Retinal pigment epithelial cell (primary cell): ENCODE results near the gene TRIM8.
A peak's percentile ranks its signal among the peaks of the same experiment; 100 is the strongest.

Source experiments
- DNase-seq: peaks from one replicate; pipeline ENCODE4 v3.0.0-alpha.2; 2010; ENCODE audit warnings: low read depth
- H3K4me3 ChIP-seq: 2 replicates; pipeline ENCODE4 v1.5.1; 2011; ENCODE audit warnings: mild to moderate bottlenecking, low read length, control low read depth, moderate library complexity
- TF ChIP-seq, protein P1 (sequence below): conservative IDR thresholded peaks from 2 replicates; pipeline ENCODE4 v1.5.1; 2011; ENCODE audit warnings: low read depth, low read length, control low read depth, inconsistent platforms

Gene TRIM8

GRCh38 chr10:102615361-102615760 lies 28.9 kb upstream of the TRIM8 start:
- TF ChIP-seq, protein P1, sequence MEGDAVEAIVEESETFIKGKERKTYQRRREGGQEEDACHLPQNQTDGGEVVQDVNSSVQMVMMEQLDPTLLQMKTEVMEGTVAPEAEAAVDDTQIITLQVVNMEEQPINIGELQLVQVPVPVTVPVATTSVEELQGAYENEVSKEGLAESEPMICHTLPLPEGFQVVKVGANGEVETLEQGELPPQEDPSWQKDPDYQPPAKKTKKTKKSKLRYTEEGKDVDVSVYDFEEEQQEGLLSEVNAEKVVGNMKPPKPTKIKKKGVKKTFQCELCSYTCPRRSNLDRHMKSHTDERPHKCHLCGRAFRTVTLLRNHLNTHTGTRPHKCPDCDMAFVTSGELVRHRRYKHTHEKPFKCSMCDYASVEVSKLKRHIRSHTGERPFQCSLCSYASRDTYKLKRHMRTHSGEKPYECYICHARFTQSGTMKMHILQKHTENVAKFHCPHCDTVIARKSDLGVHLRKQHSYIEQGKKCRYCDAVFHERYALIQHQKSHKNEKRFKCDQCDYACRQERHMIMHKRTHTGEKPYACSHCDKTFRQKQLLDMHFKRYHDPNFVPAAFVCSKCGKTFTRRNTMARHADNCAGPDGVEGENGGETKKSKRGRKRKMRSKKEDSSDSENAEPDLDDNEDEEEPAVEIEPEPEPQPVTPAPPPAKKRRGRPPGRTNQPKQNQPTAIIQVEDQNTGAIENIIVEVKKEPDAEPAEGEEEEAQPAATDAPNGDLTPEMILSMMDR, result peak; percentile 67
- DNase-seq, result no peak
- no peak overlapping the region for H3K4me3 ChIP-seq

DNA sequence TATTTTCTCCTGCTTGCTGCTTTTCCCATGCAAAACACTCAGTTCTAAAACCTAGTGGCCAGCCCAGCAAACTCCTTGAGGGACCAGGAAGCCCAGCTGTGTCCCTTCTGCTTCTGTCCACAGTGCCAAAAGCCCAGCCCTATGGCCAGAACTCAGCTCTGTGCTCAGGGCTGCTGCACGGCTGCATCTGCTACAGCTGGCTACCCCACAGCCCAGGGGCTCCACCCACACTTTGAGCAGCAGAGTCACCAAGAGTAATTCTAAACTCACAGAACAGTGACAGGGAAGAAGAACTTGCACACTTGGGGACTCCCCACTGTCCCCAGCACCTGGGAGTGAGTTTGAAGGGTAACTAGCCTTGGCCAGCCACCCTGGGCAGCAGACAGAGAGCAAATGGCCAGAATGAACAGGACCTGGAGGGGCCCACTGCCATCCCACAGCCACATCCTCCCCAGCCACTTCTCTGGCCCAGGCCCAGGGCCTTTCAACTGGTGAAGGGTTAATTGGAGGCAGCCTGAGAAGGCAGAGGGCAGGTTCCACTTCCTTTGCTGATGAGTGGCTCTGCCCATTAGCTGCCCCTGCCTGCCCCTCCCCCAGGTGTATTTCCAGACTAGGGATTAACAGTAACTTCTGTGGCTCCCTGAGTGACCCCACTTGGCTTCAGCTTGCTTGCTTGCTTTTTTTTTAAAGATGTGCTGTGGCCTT lies 28.1 kb upstream of the TRIM8 start:
- TF ChIP-seq, protein P1, result no peak
- H3K4me3 ChIP-seq, result no peak overlapping the region
- DNase-seq, result no peak

GRCh38 chr10:102617041-102617440 lies 27.2 kb upstream of the TRIM8 start:
- no peak overlapping the region for H3K4me3 ChIP-seq
- no peak for DNase-seq
- TF ChIP-seq, protein P1, result no peak

DNA sequence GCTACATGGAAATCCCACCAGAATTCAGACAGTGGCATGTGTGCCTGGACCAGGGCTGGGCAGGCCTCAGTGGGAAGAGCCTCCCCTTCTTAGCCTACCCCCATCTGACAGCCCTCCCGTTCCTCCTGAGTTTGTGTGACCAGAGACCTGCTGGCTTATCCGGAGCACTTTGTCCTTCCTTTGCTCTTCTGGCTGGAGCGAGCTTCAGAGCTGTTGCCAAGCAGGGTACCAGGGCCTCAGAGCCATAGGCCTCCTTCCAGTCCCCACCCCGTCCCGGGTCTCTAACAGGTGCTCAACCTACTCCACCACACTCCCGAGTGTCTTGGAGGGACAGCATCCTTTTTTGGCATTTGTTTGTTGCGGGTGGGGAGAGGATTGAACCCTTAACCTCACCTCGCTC lies 26.5 kb upstream of the TRIM8 start:
- DNase-seq, result no peak
- no peak overlapping the region for H3K4me3 ChIP-seq
- TF ChIP-seq, protein P1, result no peak

DNA sequence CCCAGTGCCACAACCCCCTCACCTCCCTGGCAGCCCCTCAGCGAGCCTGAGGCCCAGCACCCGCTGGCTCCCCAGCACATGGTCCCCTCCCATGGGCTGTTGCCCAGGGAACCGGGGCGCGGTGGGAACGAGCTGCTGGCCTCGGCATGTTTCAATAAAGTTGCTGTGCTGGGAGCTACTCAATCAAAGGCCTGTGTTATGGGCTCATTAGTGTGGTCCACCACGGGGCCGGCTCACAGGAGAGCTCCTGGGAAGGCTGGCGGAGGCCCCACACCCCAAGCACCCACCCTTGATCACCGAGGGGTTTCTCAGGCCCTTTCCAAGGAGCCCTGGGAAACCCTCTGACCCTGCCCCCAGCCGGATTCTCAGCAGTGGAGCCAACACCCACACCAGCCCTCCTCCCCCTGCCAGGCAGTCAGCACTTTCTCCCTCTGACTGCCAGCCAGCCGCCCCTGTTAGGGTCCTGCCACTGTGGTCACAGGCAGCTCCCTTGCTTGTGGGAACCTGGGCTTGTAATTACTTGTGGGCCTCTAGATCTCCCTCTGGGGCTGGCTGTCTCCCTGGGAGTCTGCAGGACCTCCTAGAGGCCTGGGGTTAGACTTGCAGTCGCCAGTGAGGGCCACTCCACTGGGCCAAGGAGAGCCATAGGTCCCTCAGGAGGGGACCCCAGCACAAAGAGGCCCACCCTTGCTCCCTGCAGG lies 24.8 kb upstream of the TRIM8 start:
- H3K4me3 ChIP-seq, result no peak overlapping the region
- TF ChIP-seq, protein P1, result no peak
- no peak for DNase-seq

DNA sequence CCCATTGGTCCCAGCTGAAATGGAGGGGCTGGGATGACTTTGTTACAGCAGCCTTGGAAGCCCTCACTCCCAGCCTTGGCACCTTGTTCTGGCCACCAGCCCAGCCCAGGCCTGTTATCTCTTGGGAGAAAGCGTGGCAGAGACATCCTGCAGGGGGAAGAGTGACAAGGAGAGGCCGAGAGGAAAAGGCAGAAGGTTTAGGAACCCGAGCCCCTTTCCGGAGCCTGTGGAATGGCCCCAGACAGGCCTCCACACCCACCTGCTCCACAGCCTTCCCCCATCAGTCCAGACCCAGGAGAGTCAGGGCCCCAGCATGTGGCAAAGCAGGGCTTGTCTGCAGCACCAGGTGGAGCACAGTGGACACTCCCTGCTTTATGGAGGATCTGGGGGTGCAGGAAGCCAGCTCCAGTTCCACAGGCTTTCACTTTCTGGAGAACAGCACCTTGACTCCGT lies 24.1 kb upstream of the TRIM8 start:
- TF ChIP-seq, protein P1, result no peak
- DNase-seq, result no peak
- no peak overlapping the region for H3K4me3 ChIP-seq
